ACC112 (cell line): ENCODE results near the gene LPA.

ENCODE experiments used
- H2AFZ ChIP-seq: fragments of 200-600 bp; sonication (generic); one replicate; pipeline ENCODE4 v1.6.0; 2017; ENCODE audit warnings: antibody characterized with exemption, low read length; ENCODE audit not compliant: unreplicated experiment
- H3K27ac ChIP-seq: fragments of 200-600 bp; sonication (generic); 2 replicates; pipeline ENCODE4 v1.5.1; 2014; ENCODE audit warnings: low read depth, mild to moderate bottlenecking, antibody characterized with exemption, low read length, moderate library complexity
- H3K27me3 ChIP-seq: fragments of 200-600 bp; sonication (generic); 2 replicates; pipeline ENCODE4 v1.6.1; 2014; ENCODE audit warnings: mild to moderate bottlenecking, antibody characterized with exemption, low read length, moderate library complexity, mixed read lengths; ENCODE audit not compliant: insufficient read depth
- H3K36me3 ChIP-seq: fragments of 200-600 bp; sonication (generic); 2 replicates; pipeline ENCODE4 v1.6.1; 2016; ENCODE audit warnings: mild to moderate bottlenecking, antibody characterized with exemption, low read length, moderate library complexity, mixed read lengths; ENCODE audit not compliant: insufficient read depth
- H3K4me1 ChIP-seq: fragments of 200-600 bp; sonication (generic); one replicate; pipeline ENCODE4 v1.6.1; 2016; ENCODE audit warnings: low read length, mixed read lengths; ENCODE audit not compliant: insufficient read depth, unreplicated experiment, control insufficient read depth
- H3K4me3 ChIP-seq: fragments of 200-600 bp; sonication (generic); 2 replicates; pipeline ENCODE4 v1.5.1; 2014; ENCODE audit warnings: mild to moderate bottlenecking, low read depth, low read length
- H3K79me2 ChIP-seq: fragments of 200-600 bp; sonication (generic); one replicate; pipeline ENCODE4 v1.6.0; 2016; ENCODE audit warnings: low read length; ENCODE audit not compliant: control insufficient read depth, unreplicated experiment, insufficient read depth

The LPA gene

DNA sequence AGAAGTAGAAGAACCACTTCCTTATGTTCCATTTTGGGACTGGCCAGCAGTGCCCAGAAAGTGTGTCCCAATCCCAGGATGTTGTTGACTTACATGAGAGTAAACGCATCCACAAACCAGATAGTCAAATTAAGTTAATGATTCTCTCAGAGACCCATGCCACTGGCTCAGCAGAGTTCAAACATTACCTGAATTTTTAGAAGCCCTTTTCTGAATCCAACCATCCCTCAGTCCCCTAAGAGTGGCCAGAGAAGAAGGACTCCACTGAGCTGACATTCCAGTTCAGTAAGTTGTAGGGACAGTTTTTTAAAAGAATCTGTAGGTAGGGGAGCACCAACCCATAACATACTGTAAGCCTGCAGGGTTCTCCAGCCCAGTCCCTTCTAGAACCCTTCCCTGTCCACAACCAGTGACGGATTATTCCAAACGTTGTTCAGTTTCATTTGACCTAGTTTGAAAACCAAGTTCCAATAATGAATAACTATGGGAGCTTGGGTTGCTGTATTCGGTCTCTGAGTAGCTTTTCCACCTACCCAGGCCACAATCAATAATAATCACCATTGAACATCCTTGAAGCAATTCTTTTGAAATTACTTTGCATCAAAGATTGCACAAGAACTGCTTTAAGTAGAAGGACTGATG, 153.0 kb downstream of the LPA start:
- no peak overlapping the region for H3K4me3 ChIP-seq
- H3K4me1 ChIP-seq, result peaks cover 10% of the 10 kb centered on the region
- H3K27me3 ChIP-seq, result no peaks in the 10 kb centered on the region
- no peak overlapping the region for H3K27ac ChIP-seq
- H2AFZ ChIP-seq, result no peak overlapping the region
- H3K79me2 ChIP-seq, result no peaks in the 10 kb centered on the region
- H3K36me3 ChIP-seq, result no peaks in the 10 kb centered on the region

GRCh38 chr6:160510199-160510598, 153.9 kb downstream of the LPA start:
- no peak overlapping the region for H3K4me3 ChIP-seq
- H3K27me3 ChIP-seq, result no peaks in the 10 kb centered on the region
- no peaks in the 10 kb centered on the region for H3K79me2 ChIP-seq
- no peak overlapping the region for H2AFZ ChIP-seq
- H3K4me1 ChIP-seq, result peaks cover 10% of the 10 kb centered on the region
- no peaks in the 10 kb centered on the region for H3K36me3 ChIP-seq
- no peak overlapping the region for H3K27ac ChIP-seq

DNA sequence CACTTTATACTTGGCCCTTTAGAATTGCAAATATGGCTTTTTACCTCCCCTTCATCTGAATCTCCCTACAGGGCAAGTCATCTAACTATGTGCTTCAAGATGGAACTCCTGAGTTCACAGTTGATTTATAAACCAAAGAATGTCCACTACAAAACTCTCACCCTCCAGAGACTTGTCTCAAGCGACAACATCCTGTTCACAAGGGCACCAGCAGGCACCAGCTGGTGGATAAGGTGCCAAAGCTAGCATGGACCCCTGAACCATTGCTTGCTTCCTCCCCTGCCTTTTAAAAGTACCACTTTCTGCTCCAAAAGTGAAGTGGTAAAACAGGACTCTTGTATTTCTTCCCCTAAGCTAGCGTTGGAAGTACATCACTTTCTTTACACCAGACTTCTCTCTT, 154.5 kb downstream of the LPA start:
- no peak overlapping the region for H3K27ac ChIP-seq
- H3K27me3 ChIP-seq, result no peaks in the 10 kb centered on the region
- no peak overlapping the region for H3K4me3 ChIP-seq
- H3K79me2 ChIP-seq, result no peaks in the 10 kb centered on the region
- H3K36me3 ChIP-seq, result no peaks in the 10 kb centered on the region
- peaks cover 10% of the 10 kb centered on the region for H3K4me1 ChIP-seq
- peak overlapping the region; percentile 9 for H2AFZ ChIP-seq

GRCh38 chr6:160508599-160508998, 155.5 kb downstream of the LPA start:
- Histone ChIP-seq H3K4me3 (no peak overlapping the region), H3K36me3 (no peaks in the 10 kb centered on the region; the same call in 1 of the 2 replicates), H3K27me3 (no peaks in the 10 kb centered on the region), H2AFZ (no peak overlapping the region), H3K79me2 (no peaks in the 10 kb centered on the region), H3K27ac (no peak overlapping the region), H3K4me1 (peaks cover 10% of the 10 kb centered on the region)

GRCh38 chr6:160507420-160507819, 156.7 kb downstream of the LPA start:
- Histone ChIP-seq H3K79me2 (no peaks in the 10 kb centered on the region), H3K4me3 (no peak overlapping the region), H3K27me3 (no peaks in the 10 kb centered on the region), H2AFZ (no peak overlapping the region), H3K36me3 (no peaks in the 10 kb centered on the region; the same call in 1 of the 2 replicates), H3K27ac (no peak overlapping the region), H3K4me1 (peaks cover 10% of the 10 kb centered on the region)

GRCh38 chr6:160505970-160506369, 158.1 kb downstream of the LPA start:
- Histone ChIP-seq H3K27ac (no peak overlapping the region), H3K4me3 (no peak overlapping the region), H3K36me3 (no peaks in the 10 kb centered on the region; the same call in 1 of the 2 replicates), H3K4me1 (peaks cover 10% of the 10 kb centered on the region), H2AFZ (no peak overlapping the region), H3K79me2 (no peaks in the 10 kb centered on the region), H3K27me3 (no peaks in the 10 kb centered on the region)

GRCh38 chr6:160500639-160501038, 163.4 kb downstream of the LPA start:
- Histone ChIP-seq H3K4me1 (no peaks in the 10 kb centered on the region), H3K36me3 (peaks cover 5% of the 10 kb centered on the region), H3K27ac (no peak overlapping the region), H3K79me2 (no peaks in the 10 kb centered on the region), H3K4me3 (no peak overlapping the region), H3K27me3 (no peaks in the 10 kb centered on the region), H2AFZ (no peak overlapping the region)

DNA sequence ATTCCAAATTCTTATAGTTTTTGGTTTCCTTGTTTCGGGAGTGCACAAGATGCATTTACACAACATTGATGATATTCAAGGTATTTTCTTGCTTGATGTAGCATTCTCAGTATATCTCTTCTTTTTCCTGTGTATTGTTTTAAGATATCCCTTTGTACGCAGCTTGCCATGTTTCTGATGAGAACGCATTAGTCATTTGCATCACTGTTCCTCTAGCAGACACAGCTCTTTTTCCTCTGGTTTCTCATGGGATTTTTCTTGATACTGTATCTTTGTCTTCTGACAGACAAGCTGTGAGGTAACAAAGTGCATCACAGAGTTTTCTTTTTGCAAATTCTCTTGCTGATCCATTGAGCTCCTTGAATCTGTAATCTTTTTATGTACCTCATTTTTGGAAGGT, 169.5 kb downstream of the LPA start:
- no peak overlapping the region for H3K27ac ChIP-seq
- no peaks in the 10 kb centered on the region for H3K79me2 ChIP-seq
- H3K36me3 ChIP-seq, result no peaks in the 10 kb centered on the region; the same call in 1 of the 2 replicates
- H3K4me3 ChIP-seq, result no peak overlapping the region
- no peak overlapping the region for H2AFZ ChIP-seq
- no peaks in the 10 kb centered on the region for H3K27me3 ChIP-seq
- no peaks in the 10 kb centered on the region for H3K4me1 ChIP-seq

DNA sequence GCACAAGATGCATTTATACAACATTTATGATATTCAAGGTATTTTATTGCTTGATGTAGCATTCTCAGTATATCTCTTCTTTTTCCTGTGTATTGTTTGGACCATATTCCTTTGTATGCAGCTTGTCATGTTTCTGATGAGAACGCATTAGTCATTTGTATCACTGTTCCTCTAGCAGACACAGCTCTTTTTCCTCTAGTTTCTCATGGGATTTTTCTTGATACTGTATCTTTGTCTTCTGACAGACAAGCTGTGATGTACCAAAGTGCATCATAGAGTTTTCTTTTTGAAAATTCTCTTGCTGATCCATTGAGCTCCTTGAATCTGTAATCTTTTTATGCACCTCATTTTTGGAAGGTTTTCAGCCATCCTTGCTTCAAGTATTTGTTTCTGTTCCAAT, 175.0 kb downstream of the LPA start:
- H3K4me1 ChIP-seq, result no peaks in the 10 kb centered on the region
- no peaks in the 10 kb centered on the region; the same call in 1 of the 2 replicates for H3K36me3 ChIP-seq
- H3K4me3 ChIP-seq, result no peak overlapping the region
- H3K27me3 ChIP-seq, result no peaks in the 10 kb centered on the region
- no peak overlapping the region for H2AFZ ChIP-seq
- no peaks in the 10 kb centered on the region for H3K79me2 ChIP-seq
- no peak overlapping the region for H3K27ac ChIP-seq

DNA sequence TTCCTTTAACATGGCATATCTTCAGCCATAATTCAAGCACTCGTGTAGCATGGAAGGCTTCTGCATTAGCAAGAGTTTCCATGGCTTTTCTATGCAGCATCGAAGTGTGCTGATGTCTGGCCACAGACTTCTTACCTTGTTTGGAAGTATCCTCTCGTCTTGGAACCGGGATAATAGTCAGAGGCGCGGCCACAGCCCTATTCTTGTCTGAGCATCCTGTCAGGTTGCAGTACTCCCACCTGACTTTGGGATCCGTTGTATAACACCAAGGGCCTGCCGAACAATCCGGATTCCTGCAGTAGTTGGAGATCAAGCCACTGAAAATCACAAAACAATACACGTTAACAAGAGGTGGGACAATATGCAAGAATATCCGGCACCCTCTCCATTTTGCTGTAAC, 177.0 kb downstream of the LPA start:
- H3K36me3 ChIP-seq, result peaks cover 4% of the 10 kb centered on the region; the same call in 1 of the 2 replicates
- no peak overlapping the region for H2AFZ ChIP-seq
- H3K27ac ChIP-seq, result no peak overlapping the region
- H3K4me3 ChIP-seq, result no peak overlapping the region
- no peaks in the 10 kb centered on the region for H3K79me2 ChIP-seq
- no peaks in the 10 kb centered on the region for H3K4me1 ChIP-seq
- H3K27me3 ChIP-seq, result no peaks in the 10 kb centered on the region
